Measurements from ENCODE around the gene MOCS1.

MOCS1 gene

GRCh38 chr6:39924283-39924682, 10.0 kb downstream of the MOCS1 start:
- no peak for DNase-seq (ENCODE audit: low read depth)

GRCh38 chr6:39923861-39924260, 10.4 kb downstream of the MOCS1 start:
- no peak for DNase-seq (ENCODE audit: low read depth)

DNA sequence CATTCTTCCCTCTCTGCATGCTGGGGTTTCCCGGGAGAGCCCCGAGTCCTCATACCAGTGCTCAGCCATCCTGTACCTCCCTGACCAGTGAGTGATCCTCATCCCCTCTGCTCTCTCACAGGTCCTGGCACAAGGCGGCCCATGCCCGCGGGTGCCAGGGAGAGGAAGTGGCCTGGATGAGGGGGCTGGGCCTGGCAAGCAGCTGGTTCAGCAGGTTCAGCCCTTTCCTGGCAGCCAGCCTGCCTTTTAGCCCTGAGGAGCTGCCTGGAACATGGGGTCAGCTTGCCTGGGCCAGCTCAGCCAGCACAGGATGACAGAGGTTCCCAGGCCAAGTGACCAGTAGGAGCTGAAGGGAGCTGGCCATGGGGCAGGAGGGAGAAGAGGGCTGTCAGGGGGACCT, 10.9 kb downstream of the MOCS1 start:
- no peak for DNase-seq (ENCODE audit: low read depth)

DNA sequence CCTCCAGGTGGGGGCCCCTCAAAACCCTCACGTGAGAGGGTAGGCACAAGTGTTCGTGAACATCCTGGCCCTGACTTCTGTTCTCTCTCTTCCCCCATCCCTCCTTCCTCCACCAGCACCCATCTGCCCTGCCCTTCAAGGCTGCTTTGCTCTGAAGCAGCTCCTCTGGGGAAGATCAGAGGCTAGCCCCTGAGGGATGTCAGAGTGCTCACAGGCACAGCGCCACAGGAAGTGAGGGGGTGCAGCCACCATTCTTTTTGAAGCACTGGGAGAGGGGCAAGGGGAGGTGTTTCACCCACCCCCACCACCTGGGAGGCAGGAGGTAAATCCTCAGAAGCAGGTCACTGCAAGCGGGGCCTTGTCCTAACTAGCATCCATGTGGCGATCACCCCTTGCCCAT, 11.4 kb downstream of the MOCS1 start:
- DNase-seq (ENCODE audit: low read depth) = no peak

GRCh38 chr6:39920157-39920556, 14.1 kb downstream of the MOCS1 start:
- DNase-seq (ENCODE audit: low read depth) = no peak

GRCh38 chr6:39918831-39919230, 15.4 kb downstream of the MOCS1 start:
- no peak for DNase-seq (ENCODE audit: low read depth)

DNA sequence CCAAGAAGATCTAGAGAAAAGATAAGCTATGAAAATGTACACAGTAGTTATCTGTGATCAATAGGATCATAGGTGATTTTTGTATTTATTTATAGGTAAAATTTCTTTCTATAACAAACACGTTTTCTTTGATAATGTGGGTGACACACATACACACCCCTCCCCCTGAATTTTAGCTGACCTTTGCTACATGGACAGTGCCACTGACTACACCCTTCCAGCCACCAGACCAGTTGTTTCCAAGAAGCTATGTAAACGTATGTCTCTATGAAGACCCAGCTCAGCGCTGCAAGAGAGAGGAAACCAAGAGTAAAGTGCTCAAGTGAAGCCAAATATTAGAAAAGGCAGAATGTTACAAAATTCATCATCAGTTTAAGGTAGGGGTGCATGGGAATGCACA, 16.3 kb downstream of the MOCS1 start:
- DNase-seq (ENCODE audit: low read depth) = no peak

GRCh38 chr6:39917329-39917728, 16.9 kb downstream of the MOCS1 start:
- no peak for DNase-seq (ENCODE audit: low read depth)

DNA sequence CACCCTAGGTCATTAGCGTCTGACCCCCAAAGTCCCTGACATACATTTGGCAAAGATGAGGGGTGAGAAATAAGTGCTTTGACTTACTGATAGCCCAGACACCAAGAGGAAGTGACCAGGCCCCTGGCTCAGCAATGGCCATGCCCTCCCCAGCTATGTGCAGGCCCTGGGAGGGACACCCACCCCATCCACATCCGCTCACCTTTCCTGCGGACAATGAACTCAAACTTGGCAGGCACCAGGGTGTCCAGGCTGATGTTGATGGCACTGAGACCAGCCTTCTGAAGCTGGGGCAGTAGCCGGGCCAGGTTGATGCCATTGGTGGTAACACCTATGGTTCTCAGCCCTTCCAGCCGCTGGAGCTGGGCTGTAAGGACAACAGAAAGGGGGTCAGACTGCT, 18.4 kb downstream of the MOCS1 start:
- no peak for DNase-seq (ENCODE audit: low read depth)

DNA sequence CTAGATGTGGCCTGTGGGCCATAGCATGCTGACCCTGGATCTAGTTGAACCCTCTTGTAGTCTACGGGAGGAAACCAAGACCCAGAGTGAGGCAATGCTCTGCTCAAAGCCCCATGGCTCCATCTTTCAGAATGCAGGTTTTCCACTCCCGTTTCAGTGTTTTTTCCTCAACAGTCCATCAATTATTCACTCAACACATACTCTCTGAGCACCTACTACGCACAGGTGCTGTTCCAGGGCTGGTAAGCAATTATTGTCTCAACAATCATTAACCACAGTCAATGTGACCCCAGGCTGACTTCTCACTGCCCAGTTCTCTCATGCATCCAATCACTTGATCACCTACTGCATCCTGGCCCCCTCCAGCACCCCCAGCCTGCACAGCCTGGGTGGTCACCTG, 20.0 kb downstream of the MOCS1 start:
- DNase-seq (ENCODE audit: low read depth) = no peak

- no peak for DNase-seq (ENCODE audit: low read depth)
Observed at GRCh38 chr6:39913391-39913916, 20.8 kb downstream of the MOCS1 start.

DNA sequence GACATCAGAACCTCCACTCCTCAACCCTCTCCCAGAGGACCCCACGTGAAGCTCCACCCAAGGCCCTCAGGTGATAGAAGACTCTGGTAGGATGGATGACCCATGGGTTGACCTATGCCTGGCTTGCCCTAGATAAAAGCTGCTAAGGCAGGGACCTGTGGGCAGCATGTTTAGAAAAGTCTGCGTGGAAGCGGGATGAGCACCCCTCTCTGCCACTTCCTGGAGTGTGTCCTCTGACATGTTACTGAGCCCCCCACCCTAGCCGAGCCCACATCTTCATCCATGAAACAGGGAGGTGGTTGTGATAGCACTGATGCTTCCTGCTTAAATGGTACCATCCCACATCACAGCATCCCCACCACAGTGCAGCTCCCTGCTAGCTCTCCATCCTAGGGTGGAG, 21.8 kb downstream of the MOCS1 start:
- DNase-seq (ENCODE audit: low read depth) = no peak

- no peak for DNase-seq (ENCODE audit: low read depth)
Observed at GRCh38 chr6:39911513-39912125, 22.6 kb downstream of the MOCS1 start.

GRCh38 chr6:39910744-39911143, 23.5 kb downstream of the MOCS1 start:
- DNase-seq (ENCODE audit: low read depth) = no peak

- DNase-seq (ENCODE audit: low read depth) = no peak
Observed at GRCh38 chr6:39910164-39910563, 24.1 kb downstream of the MOCS1 start.

- DNase-seq (ENCODE audit: low read depth) = no peak
Observed at GRCh38 chr6:39909701-39910100, 24.6 kb downstream of the MOCS1 start.

DNA sequence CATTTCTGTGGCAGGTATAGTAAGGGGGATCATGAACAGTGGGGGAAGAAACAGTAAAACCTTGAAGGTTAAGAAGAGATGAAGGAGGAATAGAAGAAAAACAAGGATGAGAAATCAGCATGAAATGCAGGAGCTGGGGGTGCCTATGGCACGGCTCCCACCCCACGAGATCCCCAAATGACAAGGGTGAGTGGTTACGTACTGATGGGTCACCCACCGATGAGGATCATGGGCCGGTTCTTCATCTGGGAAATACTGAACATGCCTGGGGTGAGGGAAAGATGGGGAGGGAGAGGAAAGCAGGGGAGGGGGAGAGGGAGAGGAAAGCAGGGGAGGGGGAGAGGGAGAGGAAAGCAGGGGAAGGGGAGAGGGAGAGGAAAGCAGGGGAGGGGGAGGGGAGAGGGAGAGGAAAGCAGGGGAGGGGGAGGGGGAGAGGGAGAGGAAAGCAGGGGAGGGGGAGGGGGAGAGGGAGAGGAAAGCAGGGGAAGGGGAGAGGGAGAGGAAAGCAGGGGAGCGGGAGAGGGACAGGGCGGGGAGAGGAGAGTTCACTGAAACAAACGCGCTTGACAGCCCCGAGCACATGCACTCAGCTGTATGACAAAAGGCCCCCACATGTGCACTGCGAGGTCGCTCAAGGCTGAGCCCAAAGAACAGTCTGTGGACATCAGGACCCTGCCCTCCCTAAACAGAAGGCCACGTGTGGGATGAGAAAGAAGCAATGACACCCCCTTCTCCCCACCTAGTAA, 25.3 kb downstream of the MOCS1 start:
- DNase-seq (ENCODE audit: low read depth) = no peak

DNA sequence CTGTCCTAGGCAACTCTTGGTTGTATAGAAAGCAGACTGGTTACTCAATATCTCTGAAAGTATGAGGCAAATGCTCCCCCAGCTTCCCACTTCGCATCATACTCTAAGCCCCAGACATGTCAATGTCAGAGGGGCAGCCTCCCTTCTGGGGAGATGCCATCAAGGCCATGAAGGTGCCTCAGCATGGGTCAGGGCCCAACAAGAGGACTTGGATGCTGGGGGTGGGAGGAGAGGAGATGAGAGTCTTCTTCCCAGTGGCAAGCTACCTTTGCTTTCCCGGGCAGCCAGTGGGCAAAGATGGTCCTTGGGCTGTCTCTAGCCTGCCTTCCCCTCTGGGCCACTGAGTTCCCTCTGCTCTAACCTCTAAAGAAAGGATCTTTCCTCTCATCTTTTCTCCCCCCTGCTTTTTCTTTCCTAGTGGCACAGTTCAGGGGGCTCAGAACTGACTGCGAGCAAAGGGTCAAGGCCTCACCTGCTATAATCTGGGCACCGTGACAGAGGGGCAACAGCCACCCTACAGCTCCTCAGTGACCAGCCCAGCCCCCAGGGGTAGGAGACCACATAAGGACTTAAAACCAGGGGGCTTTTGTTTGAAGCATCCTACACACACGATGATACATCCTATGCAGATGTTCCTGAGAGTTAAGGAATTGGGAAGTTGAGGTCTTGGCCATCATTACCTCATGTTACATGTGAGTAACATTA, 26.2 kb downstream of the MOCS1 start:
- DNase-seq (ENCODE audit: low read depth) = no peak

DNA sequence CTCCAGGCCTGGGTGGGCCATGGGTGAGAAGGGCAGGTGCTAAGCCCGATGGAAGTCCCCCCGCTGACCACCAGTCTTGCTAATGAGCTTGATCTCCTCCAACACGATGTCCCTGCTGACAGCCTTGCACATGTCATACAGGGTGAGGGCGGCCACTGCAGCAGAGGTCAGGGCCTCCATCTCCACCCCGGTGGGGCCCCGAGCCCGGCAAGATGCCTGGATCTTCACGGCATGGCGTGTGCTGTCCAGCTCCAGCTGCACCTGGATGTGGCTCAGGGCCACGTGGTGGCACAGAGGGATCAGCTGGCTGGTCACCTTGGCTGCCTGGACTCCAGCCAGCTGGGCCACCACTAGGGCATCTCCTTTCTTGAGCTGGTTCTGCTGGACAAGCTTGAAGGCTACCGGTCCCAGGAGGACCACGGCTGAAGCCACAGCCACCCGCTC, 27.9 kb downstream of the MOCS1 start:
- no peak for DNase-seq (ENCODE audit: low read depth)

DNA sequence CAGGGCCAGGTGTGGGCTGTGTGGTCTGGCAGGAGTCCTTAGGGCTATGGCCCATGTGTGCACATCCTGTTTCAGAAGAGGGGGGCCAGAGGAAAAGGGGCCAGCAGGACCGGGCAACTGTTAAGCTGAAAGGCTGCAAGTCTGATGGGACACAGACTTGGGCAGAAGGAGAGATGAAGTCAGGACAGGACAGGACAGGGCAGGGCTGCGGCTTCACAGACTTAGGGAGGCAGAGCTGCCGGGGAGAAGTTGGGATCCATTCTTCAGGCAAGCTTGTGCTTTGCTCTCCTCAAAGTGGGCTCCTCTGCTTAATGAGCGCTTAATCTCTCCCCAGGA, 28.7 kb downstream of the MOCS1 start:
- no peak for DNase-seq (ENCODE audit: low read depth)

DNA sequence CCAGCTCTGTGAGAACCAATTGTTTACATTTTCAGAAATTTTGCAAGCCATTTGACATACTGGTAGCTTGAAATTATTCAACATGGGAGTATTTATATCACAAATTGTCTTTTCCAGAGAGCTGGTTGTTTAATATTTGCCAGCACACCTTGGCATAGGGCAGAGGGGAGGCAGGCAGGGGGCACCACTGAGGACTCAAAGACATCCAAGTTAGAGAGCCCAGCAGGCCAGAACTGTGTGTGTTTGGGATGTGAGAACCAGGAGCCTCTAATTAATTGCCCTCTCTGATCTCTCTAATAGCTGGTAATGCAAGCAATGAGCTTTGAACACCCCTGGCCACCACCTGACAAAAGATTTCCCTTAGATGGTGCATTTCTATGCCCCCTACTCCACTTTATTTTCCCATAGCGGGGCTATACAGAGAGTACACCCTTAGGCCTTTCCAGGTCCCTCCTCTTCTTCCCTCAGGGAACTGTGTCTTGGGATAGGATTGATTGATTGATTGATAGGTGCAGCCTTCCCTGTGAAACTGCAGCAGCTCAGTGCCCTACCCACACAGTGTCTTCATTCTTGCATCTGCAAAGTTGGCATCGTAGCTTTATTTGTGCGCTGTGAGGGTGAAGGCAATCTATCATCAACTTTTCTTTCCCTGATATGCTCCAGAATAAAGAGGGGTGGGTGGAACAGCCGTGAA, 29.2 kb downstream of the MOCS1 start:
- DNase-seq (ENCODE audit: low read depth) = no peak

DNA sequence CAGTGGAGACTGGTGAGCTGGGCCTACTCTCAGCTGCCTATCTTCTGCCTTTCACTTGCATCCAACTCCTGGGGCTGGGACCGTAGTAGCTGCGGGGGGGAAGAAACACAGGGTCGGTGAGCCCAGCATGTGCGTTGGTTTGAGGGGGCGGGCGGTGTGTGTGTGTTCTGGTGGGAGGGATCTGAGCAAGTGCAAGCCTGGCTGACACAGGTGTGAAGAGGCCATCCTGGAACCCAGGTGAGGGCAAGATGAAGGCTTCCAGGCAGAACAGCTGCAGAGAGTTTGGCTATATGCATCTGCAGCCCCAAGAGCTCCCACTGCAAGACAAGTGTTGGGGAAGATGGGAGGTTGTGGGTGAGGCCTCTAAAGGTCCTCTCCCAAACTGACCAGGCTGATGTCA, 30.6 kb downstream of the MOCS1 start:
- no peak for DNase-seq (ENCODE audit: low read depth)

Data from stromal cell of bone marrow (primary cell).